ENCODE measurements around the gene TNS1.

DNA sequence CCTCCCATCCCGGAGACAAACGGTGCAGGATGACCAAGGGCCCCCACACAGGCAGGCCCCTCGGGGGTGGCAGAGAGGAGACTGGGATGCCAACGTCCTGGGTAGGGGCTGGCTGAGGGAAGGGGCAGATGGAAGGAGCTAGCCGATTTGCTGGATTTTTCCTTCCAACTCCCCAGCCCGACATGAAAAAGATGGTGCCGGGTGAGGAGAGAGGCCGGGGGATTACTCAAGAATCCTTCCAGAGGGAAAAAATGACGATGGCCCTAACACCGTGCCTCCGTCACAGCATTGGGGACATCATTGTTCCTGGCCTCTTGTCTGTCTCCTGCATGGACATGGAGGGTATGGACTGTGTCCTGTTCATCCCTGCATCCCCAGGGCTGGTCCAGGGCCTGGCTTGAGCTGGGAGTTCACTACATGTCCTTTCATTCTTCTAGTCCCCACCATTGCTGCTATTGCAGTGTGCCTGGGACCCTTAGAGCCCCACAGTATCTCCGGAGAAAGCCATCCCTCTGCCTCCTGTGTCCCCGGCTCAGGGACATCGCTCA lies 217.7 kb downstream of the TNS1 start:
- TF ChIP-seq, protein P1, sequence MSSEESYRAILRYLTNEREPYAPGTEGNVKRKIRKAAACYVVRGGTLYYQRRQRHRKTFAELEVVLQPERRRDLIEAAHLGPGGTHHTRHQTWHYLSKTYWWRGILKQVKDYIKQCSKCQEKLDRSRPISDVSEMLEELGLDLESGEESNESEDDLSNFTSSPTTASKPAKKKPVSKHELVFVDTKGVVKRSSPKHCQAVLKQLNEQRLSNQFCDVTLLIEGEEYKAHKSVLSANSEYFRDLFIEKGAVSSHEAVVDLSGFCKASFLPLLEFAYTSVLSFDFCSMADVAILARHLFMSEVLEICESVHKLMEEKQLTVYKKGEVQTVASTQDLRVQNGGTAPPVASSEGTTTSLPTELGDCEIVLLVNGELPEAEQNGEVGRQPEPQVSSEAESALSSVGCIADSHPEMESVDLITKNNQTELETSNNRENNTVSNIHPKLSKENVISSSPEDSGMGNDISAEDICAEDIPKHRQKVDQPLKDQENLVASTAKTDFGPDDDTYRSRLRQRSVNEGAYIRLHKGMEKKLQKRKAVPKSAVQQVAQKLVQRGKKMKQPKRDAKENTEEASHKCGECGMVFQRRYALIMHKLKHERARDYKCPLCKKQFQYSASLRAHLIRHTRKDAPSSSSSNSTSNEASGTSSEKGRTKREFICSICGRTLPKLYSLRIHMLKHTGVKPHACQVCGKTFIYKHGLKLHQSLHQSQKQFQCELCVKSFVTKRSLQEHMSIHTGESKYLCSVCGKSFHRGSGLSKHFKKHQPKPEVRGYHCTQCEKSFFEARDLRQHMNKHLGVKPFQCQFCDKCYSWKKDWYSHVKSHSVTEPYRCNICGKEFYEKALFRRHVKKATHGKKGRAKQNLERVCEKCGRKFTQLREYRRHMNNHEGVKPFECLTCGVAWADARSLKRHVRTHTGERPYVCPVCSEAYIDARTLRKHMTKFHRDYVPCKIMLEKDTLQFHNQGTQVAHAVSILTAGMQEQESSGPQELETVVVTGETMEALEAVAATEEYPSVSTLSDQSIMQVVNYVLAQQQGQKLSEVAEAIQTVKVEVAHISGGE (CRISPR knock-in tag; IDR thresholded peaks at IDR 0.05), result no peak
- TF ChIP-seq SUZ12 (IDR thresholded peaks at IDR 0.05; ENCODE audit: unreplicated experiment) (no peak), CREB1 (IDR thresholded peaks at IDR 0.05; ENCODE audit: low read depth) (no peak), SMARCA5 (IDR thresholded peaks at IDR 0.05) (no peak)
